Measurements from ENCODE around the gene KMT2B.

The KMT2B gene

DNA sequence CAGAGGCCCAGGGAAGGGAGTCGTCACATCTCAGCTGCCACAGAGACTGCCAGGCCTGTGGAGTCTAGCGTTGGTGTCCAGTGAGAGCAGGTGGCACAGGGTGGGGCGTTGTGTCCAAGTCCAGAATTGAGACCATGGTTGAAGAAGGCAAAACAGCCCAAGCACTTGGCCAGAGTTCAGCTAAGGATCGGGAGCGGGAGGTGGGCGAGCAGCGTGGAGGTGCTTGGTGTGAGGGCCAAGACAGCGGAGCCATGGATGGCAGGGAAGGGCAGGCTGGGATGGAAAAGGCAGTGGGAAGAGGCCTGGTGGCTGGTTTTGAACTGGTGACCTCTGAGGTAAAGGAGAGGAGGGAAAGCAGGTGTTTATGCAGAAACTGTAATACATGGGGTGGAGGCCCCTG, 16.5 kb downstream of the KMT2B start:
- H3K4me3 ChIP-seq (ENCODE audit: low read depth, low read length), result no peak overlapping the region
- TF ChIP-seq, protein P1, sequence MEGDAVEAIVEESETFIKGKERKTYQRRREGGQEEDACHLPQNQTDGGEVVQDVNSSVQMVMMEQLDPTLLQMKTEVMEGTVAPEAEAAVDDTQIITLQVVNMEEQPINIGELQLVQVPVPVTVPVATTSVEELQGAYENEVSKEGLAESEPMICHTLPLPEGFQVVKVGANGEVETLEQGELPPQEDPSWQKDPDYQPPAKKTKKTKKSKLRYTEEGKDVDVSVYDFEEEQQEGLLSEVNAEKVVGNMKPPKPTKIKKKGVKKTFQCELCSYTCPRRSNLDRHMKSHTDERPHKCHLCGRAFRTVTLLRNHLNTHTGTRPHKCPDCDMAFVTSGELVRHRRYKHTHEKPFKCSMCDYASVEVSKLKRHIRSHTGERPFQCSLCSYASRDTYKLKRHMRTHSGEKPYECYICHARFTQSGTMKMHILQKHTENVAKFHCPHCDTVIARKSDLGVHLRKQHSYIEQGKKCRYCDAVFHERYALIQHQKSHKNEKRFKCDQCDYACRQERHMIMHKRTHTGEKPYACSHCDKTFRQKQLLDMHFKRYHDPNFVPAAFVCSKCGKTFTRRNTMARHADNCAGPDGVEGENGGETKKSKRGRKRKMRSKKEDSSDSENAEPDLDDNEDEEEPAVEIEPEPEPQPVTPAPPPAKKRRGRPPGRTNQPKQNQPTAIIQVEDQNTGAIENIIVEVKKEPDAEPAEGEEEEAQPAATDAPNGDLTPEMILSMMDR (IDR thresholded peaks at IDR 0.05; ENCODE audit: low read depth, low read length), result no peak

DNA sequence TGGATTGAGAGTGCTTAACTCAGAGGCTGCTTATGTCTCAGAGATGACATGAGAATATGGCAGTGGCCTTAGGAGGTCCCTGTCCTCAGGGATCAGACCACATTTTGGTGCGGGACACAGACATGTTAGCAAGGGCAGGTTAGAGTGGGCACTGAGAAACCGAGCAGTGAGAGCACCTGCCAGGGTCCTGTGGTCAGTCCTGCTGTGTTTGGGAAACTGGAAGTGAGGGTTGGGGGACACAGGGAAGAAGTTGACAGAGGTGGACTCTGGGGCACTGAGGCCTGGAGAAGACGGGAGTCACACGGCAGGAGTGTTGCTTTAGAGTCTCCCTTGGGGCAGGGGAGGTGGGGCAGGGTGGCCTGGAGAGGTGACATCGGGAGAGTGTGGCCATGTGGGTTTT, 17.1 kb downstream of the KMT2B start:
- TF ChIP-seq, protein P1 (IDR thresholded peaks at IDR 0.05; ENCODE audit: low read depth, low read length), result no peak
- H3K4me3 ChIP-seq (ENCODE audit: low read depth, low read length), result no peak overlapping the region

- TF ChIP-seq, protein P1 (IDR thresholded peaks at IDR 0.05; ENCODE audit: low read depth, low read length), result no peak
- H3K4me3 ChIP-seq (ENCODE audit: low read depth, low read length), result no peak overlapping the region
These were observed 19.4 kb downstream of the KMT2B start for GRCh38 chr19:35736913-35737886.

DNA sequence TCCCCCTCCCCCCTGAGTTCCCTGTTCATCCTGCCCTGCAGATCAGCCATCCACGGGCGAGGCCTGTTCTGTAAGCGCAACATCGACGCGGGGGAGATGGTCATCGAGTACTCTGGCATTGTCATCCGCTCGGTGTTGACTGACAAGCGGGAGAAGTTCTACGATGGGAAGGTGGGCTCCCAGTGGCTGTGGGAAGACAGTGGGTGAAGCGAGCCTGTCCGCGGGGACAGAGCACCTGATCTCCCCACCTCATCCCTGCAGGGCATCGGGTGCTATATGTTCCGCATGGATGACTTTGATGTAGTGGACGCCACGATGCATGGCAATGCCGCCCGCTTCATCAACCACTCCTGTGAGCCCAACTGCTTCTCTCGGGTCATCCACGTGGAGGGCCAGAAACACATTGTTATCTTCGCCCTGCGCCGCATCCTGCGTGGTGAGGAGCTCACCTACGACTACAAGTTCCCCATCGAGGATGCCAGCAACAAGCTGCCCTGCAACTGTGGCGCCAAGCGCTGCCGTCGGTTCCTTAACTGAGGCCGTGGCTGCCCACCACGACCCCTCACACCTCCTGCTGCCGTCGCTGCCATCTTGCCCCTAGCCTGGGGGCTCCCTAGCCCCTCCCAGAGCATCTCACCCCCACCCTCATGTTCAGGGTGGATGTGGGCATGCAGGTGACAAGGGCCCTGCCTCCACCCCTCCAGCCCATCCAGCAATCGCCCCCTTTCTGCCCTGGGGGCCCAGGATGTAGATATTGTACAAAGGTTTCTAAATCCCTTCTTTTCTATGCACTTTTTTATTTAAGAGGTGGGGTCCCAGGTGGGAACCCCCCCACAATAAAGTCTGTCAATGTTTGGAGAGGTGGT, 20.5 kb downstream of the KMT2B start:
- TF ChIP-seq, protein P1 (IDR thresholded peaks at IDR 0.05; ENCODE audit: low read depth, low read length), result no peak
- no peak overlapping the region for H3K4me3 ChIP-seq (ENCODE audit: low read depth, low read length)

DNA sequence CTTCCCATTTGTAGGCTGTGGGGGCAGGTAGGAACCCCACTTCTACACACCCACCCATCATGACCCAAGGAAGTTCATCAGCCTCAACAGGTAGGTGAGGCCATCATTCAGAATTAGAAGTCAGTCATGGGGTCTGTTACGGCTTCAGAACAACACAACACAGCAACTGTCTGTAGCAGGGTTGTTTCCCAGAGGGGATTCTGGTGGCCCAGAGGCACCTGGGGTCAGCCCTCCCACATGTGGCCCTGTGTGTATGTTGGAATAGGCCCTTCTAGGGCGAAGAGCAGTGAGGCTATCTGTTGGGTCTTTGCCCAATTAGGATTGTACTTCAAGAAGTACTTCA, 21.1 kb downstream of the KMT2B start:
- H3K4me3 ChIP-seq (ENCODE audit: low read depth, low read length), result no peak overlapping the region
- TF ChIP-seq, protein P1 (IDR thresholded peaks at IDR 0.05; ENCODE audit: low read depth, low read length), result no peak

GRCh38 chr19:35739275-35740107, 21.7 kb downstream of the KMT2B start:
- TF ChIP-seq, protein P1 (IDR thresholded peaks at IDR 0.05; ENCODE audit: low read depth, low read length), result no peak
- H3K4me3 ChIP-seq (ENCODE audit: low read depth, low read length), result peak overlapping the region; percentile 64

Measured in WI38 (cell line).